Activated T-helper 1 cell treated with Interleukin-2 at 50 U/mL for 16 hours (primary cell): Measurements from ENCODE around the gene SPINK6.

ENCODE experiments used
- DNase-seq: peaks from one replicate; pipeline ENCODE4 v3.0.0-alpha.2; 2020; ENCODE audit warnings: low read depth

Gene SPINK6

DNA sequence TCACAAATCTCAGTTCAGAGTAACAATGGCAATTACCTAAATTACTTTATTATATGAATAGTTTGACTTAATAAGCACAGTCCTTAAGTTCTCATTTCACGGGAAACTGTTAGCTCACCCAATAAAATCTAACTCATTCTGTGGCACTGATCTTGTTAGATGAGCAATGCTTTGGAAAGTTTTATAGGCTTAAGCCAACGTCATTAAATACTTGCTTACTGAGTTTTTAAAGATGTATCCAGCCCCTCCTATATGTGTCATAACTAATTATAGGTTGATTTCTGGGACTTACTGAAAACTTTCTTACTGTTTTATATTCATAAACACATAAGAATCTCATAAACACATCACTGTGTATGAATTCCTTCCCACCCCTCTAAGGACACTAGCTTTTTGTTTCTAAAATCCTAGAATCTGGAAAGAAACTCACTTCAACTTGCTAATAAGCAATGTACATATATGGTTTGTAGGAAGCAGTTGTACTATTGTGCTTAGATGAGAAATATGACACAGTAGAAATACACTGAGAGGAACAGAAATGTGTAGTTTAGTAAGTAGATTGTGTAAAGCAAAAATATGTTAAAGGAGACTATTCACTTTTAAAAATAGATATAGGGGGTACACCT lies 21.4 kb downstream of the SPINK6 start:
- DNase-seq: no peak

DNA sequence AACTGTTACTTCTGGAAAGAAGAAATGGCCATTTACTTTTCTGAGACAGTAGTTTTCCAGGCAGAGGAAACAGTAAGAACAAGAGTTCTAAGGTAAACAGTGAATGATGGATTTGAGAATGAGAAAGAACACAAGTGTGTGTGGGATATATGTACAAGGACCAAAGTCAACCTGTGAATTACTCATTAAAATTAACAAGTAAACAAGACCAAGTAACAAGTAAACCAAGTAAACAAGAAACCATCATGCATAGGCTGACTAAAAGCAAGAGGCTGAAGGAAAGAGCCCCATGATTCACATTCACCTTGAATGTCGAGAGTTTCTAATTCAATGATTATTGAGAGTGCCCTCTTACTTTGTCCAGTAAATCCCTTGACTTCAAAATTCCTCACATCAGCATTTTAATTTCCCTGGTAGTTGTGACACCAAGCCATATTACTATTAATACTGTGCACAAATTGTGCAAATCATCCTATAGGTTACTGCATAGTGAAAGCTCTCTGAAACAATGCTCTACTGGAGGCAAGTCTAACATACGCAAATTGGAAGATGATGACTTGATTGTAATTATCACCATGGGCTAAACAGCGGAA lies 25.6 kb downstream of the SPINK6 start:
- no peak for DNase-seq

DNA sequence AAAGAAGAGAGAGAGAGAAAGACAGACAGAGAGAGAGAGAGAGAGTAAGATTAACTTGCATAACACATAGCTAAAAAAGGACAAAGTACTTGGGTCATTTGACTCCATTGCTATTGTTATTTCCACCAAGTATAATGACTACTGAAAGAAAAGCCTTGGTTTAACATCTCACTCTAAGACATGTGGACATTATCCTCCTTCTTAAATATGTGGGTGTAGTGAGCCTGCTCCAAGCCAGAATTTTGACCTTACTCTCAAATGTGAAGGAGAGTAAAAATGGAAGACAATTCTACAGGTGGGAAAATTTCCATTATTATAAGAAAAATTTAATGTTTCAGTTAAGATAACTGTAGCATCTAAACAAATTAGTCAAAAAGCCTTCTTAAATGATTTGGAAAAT lies 27.0 kb downstream of the SPINK6 start:
- no peak for DNase-seq

DNA sequence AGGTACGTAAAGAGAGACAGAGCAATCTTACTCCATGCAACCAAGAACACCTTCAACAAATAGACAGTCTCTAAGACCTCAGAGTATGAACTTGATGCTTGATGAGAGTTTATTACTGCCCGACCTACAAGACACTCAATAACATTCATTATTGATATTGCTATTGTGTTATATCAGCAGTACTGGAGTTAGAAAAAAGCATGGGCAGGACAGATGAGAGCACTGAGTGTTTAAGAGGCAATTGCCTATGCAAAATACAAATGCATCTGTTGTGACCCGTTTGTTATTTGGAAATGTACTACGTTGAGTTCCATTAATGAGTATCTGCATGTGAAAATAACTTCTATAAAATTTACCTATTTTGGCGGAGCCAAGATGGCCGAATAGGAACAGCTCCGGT lies 27.4 kb downstream of the SPINK6 start:
- no peak for DNase-seq

DNA sequence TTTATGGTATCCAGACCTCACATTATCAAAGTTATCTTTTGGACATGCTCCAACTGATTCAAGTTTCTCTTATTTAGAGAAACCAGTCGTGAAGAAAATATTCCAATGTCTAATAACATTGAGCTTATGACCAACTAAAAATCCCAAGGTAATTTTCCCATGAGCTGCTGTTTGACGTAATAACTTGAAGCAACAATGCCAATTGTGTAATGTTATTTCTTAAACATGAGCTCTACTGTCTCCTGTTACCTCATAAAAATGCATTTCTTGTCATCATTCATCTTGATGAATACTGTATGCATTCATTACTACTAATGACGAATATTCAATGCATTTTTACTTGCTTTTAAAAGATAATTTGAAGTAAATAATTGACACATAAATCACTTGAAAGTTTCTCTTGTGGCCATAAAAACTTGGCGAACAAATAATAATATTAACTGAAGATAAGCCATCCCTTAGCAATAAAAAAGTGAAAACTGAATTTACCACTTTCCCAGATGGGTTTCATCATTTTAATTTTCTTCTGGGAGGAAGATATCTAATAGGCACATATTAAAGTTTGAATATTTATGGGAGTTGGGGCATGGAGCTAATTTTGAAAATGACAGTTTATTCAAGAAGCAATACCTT lies 35.1 kb downstream of the SPINK6 start:
- no peak for DNase-seq

DNA sequence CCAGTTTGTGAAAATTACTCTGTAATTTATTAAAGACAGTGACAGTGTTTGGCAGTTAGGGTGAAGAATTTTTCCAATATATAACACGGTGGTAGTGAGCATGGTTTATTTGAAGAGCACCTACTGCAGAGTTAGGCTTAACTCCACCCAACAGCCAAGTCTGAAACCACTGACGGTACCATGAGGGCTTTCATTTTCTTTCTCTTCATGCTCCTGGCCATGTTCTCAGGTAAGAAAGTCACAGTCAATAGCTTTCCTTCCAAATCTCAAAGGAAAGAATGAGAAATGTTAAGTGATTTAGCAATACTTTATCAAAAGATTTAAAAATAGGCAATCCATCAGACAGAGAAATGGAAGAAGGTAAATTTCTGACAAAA lies 35.6 kb downstream of the SPINK6 start, which contains the start of gene MARCOL:
Gene MARCOL (plus strand): TSS at position 108 of the 377 bp plus-strand sequence. CDS start 73 bp downstream, at position 181.
- no peak for DNase-seq

DNA sequence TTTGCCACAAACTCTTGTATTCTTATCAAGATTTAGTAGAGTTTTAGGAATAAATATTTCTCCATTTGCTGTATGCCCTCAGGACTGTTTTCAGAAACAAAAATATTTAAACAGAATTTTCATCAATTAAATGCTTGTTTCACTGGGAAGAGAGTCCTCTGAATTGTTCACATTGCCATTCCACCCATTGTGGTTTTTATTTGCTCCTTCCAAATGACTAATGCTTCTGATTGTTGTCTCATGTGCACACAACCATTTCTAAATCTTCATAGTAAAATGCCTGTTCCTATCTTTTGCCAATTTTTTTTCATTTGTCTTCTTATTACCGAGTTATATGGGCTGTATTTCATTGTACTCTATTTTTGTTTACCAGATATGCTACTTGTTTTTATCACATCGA lies 46.1 kb downstream of the SPINK6 start:
- DNase-seq: no peak

DNA sequence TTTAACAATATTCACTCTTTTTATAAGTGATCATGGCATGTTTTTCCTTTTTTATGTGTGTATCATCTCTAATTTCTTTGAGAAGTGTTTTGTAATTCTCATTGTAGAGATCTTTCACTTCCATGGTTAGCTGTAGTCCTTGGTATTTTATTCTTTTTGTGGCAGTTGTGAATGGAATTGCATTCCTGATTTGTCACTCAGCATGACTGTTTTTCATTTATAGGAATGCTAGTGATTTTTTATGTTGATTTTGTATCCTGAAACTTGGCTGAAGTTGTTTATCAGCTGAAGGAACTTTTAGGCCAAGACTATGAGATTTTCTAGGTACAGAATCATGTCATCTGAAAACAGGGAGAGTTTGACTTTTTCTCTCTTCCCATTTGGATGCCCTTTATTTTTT lies 52.6 kb downstream of the SPINK6 start:
- no peak for DNase-seq

DNA sequence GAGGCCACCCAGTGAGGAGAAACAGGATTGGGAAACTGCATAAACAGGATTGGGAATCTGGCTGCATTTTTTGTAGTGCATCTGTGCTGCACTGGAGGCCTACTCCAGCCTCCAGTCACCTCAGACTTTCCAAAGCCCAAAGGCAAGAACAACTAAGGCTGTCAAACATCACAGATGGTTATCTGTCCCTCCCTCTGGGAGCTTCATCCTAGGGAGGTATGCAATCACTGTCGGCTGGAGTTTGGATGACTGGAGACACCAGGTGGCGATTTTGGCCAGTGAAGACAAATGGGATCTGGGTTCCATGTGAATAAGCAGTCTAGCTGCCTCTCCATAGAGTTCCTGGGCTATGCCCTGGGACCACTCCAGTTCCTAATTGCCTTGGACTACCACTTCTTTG lies 56.4 kb downstream of the SPINK6 start:
- DNase-seq: no peak

DNA sequence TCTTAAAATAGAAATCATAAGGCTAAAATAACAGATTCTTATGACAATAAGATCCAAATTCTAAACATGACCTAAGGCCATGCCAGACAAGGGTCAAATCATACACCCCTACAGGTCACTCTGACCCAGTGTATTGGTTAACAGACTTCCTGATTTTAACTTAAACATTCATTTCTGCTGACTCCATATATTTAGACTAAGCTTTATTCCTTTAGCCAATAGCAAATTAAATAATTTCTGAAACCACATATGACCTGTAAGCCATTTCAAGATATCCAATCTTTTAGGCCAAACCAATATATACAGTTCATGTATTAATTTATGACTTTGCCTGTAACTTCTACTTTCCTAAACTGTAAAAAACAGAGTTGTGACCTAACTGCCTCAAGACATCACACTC lies 58.4 kb downstream of the SPINK6 start:
- no peak for DNase-seq
